Ramos (cell line): Measurements from ENCODE around the gene SLC4A1.

Experiments
- in situ Hi-C: fragments of 300-500 bp; cut with MboI; formaldehyde crosslinking; loops from one replicate; pipeline ENCODE4 v1.14.3; 2022; ENCODE audit warnings: low sequenced_read_pairs; ENCODE audit not compliant: unreplicated experiment

The SLC4A1 gene

GRCh38 chr17:44287651-44288050 lies 19.7 kb upstream of the SLC4A1 start:
- in situ Hi-C loops, result no loop called here

- in situ Hi-C loops, result no loop called here
Measured at GRCh38 chr17:44284024-44284400, 16.1 kb upstream of the SLC4A1 start.

- in situ Hi-C loops, result no loop called here
Measured at GRCh38 chr17:44283344-44284023, 15.5 kb upstream of the SLC4A1 start.

GRCh38 chr17:44282264-44282663 lies 14.3 kb upstream of the SLC4A1 start:
- in situ Hi-C loops, result no loop called here

GRCh38 chr17:44281570-44281969 lies 13.6 kb upstream of the SLC4A1 start:
- in situ Hi-C loops, result no loop called here

- in situ Hi-C loops, result no loop called here
Measured at GRCh38 chr17:44280392-44280937, 12.5 kb upstream of the SLC4A1 start.

GRCh38 chr17:44279666-44280391 lies 11.9 kb upstream of the SLC4A1 start:
- in situ Hi-C loops, result no loop called here

GRCh38 chr17:44279346-44279665 lies 11.4 kb upstream of the SLC4A1 start:
- in situ Hi-C loops, result no loop called here

- in situ Hi-C loops, result no loop called here
Measured at GRCh38 chr17:44277976-44278375, 10.0 kb upstream of the SLC4A1 start.

GRCh38 chr17:44273607-44274006 lies 5.7 kb upstream of the SLC4A1 start:
- in situ Hi-C loops, result no loop called here

GRCh38 chr17:44272954-44273353 lies 5.0 kb upstream of the SLC4A1 start:
- in situ Hi-C loops, result no loop called here

GRCh38 chr17:44272321-44272951 lies 4.5 kb upstream of the SLC4A1 start:
- in situ Hi-C loops, result no loop called here

GRCh38 chr17:44269535-44270240 lies 1.8 kb upstream of the SLC4A1 start:
- in situ Hi-C loops, result no loop called here

- in situ Hi-C loops, result no loop called here
Measured at GRCh38 chr17:44268709-44269534, 987 bp upstream of the SLC4A1 start.

- in situ Hi-C loops, result no loop called here
Measured at GRCh38 chr17:44267165-44267455, 825 bp downstream of the SLC4A1 start.

GRCh38 chr17:44266402-44267164 lies 1.4 kb downstream of the SLC4A1 start:
- in situ Hi-C loops, result no loop called here

- in situ Hi-C loops, result no loop called here
Measured at GRCh38 chr17:44263345-44263902, 4.5 kb downstream of the SLC4A1 start.

GRCh38 chr17:44262654-44263225 lies 5.2 kb downstream of the SLC4A1 start:
- in situ Hi-C loops, result no loop called here

GRCh38 chr17:44260296-44260695 lies 7.6 kb downstream of the SLC4A1 start:
- in situ Hi-C loops, result no loop called here
